Putamen (tissue), 1 donor: Measurements from ENCODE around the gene PLCH1.
"Not testable (repeated sequence)": the region's sequence is repeated elsewhere in the genome, so short reads cannot be mapped to it uniquely, and the experiment has no call there.

ENCODE experiments used
- DNase-seq: peaks from one replicate; pipeline ENCODE4 v3.0.0-alpha.2; 2016; ENCODE audit warnings: low spot score

The PLCH1 gene

DNA sequence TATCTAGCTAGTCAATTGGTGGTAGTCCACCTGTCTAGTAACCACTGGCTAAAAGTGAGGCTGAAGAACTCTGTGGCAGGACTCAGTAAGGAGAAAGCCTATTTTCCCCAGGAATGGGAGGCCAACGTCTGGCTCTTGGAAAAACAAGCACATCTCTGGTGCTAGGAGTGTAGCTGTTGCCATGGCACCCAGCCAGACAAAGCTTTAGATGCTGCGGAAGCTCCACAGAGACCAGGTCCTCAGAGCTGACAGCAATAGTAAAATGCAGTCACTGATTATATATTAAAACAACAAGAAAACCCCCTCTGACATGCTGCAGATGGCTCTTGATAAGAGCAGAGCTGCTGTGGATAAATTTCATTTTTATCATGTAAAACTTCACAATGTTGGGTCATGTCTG, 326.5 kb downstream of the PLCH1 start:
- peak; percentile 12 for DNase-seq

- no peak for DNase-seq
These were observed 327.8 kb downstream of the PLCH1 start for GRCh38 chr3:155417119-155417517.

DNA sequence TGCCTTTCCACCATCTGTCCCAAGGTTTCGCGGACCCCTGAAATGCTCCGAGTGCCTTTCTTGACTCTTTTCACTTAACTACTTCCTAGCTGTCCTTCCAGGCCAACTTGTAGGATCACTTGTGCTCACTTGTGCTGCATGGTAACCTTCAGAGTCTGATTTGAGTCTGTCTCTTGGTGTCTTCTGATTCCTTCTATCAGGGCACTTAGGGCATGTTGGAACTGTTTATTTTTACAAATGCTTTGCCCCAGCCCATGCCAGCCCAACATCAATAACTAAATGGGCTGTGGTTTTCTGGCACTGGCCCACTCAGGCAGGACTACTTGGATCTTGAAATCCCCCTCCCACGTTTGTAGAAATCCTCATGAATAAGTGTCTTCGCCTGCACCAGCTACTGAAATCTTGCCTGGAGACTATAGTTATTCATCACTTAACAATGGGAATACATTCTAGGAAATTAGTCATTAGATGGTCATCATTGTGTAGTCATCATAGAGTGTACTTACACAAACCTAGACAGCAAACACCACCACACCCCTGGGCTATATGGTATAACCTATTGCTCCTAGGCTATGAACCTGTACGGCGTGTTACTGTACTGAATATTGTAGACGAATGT, 328.3 kb downstream of the PLCH1 start:
- DNase-seq = no peak

GRCh38 chr3:155412904-155413303, 332.0 kb downstream of the PLCH1 start:
- no peak for DNase-seq

- no peak for DNase-seq
These were observed 333.2 kb downstream of the PLCH1 start for GRCh38 chr3:155411500-155412223.

DNA sequence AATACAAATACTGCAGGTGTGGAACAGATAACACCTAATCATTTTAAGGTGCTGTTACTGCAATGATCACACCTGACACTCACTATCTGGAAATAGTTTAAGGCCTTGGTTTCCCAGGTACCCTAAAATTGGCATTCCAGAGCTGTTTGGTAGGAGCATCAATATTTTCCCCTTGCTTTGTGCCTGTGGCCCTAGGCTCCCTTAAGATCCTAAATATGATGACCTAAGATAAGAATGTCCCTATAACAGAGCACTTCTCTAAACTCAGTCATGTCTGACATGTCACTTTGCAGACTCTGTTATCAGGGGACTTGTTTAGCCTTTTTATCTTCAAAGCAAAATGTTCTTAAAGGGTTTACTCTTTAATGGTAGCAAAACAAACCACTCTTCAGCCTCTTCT, 335.5 kb downstream of the PLCH1 start:
- DNase-seq = no peak

- DNase-seq = no peak
These were observed 336.9 kb downstream of the PLCH1 start for GRCh38 chr3:155407971-155408370.

GRCh38 chr3:155407331-155407730, 337.5 kb downstream of the PLCH1 start:
- DNase-seq = no peak

DNA sequence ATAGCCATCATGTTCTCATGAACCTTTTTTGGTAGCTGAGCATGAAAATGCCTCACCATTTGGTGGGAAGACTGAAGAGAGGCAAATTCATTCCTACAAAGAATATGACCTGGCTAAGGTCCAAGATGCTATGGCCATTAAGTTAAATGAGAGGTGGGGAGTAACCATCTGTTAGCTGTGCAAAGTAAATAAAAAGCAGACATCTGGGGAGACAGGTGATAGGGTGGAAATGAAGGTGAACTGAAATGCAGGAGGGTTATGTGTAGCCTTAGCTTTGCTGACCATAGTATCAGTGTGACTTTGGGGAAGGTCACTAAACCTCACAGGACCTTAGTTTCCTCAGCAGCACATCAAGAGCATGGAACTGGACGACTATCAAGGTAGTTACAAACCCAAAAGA, 340.4 kb downstream of the PLCH1 start:
- no peak for DNase-seq

DNA sequence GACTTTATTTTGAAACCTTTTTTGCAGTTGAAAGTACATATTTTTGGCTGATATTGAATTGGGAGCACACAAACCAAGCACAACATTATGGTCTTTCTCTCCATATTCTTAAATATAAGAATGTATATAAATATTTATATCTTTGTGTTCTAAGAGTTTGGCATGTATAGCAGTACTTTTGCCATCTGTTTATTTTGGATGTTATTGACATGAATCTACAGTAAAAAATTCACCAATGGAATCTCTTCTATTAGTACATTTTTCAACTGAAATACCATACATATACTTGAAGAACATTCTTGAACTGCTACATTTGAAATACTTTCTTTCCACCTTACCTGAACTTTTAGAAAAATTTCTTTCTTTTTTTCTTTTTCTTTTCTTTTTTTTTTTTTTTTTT, 342.2 kb downstream of the PLCH1 start:
- DNase-seq = no peak

DNA sequence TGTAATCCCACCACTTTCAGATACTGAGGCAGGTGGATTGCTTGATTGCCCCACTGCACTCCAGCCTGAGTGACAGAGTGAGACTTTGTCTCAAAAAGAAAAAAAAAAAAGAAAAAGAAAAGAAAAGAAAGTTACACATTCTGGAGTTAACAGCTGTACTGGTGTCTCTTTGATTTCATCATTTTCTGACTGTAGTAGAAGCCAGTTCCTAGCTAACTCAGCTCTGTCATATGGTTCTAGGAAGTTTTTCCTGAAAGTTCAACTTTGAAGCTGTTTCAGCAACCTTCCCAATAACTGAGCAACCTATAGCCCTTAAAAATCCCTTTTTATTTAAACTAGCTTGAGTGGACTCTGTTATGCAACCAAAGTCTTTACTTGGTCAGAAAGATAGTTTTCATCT, 346.8 kb downstream of the PLCH1 start:
- no peak for DNase-seq

GRCh38 chr3:155394896-155395295, 350.0 kb downstream of the PLCH1 start:
- DNase-seq = not testable (repeated sequence)

GRCh38 chr3:155394240-155394639, 350.6 kb downstream of the PLCH1 start:
- DNase-seq = no peak

DNA sequence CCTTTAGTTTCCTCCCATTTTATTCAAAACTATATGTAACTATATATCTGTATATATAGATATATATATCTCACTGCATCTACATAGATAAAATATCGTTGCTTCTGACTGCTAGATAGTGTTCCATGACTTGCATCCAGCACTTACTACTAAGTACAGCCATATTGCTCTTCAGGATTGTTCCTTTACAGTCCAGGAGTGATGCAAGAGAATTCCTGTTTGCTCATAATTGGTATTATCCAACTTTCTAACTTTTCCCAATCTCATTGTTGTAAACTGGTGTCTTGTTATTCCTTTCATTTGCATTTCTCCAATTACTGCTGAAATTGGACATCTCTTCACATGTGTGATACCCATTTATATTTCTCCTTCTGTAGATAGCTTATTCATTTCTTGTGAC, 351.6 kb downstream of the PLCH1 start:
- no peak for DNase-seq

DNA sequence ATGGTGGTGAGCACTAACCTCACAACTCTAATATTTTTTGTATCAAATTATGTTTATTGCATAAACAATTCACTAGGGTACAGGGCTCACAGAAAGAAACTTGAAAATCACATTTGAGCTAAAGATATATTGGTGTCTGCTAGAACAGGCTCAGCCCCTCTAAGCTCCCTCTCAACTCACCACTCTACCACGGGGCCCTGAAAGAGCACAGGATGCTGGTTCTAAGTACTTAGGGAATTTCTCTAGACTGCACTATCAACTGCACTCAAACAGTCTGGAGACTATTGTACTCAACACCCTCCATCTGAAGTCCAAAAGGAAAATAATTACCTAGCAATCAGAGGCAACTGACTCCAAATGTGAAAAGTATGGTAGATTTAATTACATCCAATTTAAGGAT, 352.7 kb downstream of the PLCH1 start:
- no peak for DNase-seq

- no peak for DNase-seq
These were observed 353.3 kb downstream of the PLCH1 start for GRCh38 chr3:155391551-155391958.

DNA sequence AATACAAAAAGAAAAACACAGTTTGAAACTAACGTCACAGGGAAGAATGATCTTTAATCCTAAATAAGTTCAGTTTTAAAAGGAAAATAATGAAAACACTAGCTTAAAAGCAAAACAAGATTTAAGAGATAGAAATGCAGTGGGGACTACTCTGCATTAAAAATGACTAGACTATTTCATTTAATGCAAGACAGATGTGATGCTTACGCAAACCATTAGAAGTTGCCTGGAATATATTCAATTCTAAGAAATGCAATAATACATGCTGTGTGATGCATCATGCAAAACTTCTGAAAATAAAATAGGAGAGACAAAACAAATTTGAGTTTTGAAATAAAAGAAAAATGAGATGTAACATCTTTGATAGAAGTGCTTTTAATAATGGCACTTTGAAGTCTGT, 353.8 kb downstream of the PLCH1 start:
- DNase-seq = no peak

- DNase-seq = no peak
These were observed 354.5 kb downstream of the PLCH1 start for GRCh38 chr3:155390351-155390750.

- no peak for DNase-seq
These were observed 356.5 kb downstream of the PLCH1 start for GRCh38 chr3:155388417-155388816.

GRCh38 chr3:155387571-155387970, 357.3 kb downstream of the PLCH1 start:
- DNase-seq = no peak

DNA sequence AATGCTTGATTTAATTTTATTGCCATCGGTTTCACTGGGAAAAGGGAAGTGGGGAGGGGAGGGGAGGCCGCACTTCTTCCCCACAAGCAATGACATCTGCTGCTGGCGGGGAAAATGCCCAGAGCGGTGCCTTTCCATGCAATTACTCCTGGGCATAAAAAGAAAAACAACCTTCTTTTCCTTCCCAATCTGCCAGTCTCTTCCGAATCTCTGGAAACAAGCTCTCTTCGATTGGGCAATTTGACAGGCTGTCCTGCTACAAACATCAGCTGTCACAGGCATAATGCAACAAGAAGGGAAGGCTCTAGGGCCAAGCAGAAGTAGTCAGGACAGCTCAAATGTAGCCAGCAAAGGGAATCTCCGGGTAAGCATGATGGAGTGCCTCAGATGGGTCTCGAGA, 358.0 kb downstream of the PLCH1 start:
- DNase-seq = no peak

- no peak for DNase-seq
These were observed 358.8 kb downstream of the PLCH1 start for GRCh38 chr3:155385896-155386625.

DNA sequence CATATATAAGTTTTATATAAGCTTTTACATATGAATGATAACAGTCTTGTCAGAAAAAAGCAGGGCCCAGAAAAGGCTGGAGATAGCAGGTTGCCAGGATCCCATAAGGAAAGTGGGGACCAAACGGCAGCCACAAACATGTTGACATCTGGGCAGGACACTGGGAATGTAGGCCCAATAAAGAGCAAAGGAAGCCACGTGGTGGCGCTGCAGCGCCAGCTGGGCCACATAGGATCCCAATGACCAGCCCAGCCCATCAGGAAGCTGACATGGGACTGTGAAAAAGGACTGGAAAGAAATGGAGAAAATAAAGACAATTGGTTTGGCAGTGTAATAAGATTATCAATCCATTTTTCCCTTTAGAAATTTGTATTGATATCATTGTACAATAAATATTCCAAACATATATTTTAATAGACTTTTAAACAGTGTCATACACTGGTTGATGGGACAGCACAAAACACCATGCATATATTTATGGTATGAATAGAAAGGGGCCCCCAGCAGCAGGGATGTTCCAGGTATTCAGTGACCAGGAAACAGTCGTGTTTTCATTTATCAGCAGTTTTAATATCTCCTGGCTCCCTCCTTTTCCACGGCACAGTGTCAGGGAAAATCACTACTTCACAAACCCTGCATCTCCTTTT, 362.4 kb downstream of the PLCH1 start:
- peak; percentile 25 for DNase-seq
